Stomach (tissue), 9 donors: ENCODE measurements around the gene TWIST1. TPM values are rescaled to one million over a fixed set of nuclear protein-coding genes. Genes with fewer than 3 reads are reported as not detected.

Experiments used
- DNase-seq, 2 donors: peaks; one replicate each; pipeline versions ENCODE4 v3.0.0 to v3.0.0-alpha.2; 2013 to 2019
- H3K27ac ChIP-seq, 5 donors: fragments of 200-600 bp in 4 of 5; sonication (generic) in 4 of 5; one replicate each; pipeline ENCODE4 v1.5.1; 2013 to 2019; ENCODE audit warnings: mild to moderate bottlenecking in 1 of 5, moderate library complexity in 1 of 5
- H3K27me3 ChIP-seq, 3 donors: fragments of 200-600 bp; sonication (generic); one replicate each; pipeline ENCODE4 v1.5.1; 2017 to 2019; ENCODE audit warnings: mixed run types in 1 of 3
- H3K36me3 ChIP-seq, 4 donors: fragments of 200-600 bp; sonication (generic); 1 replicate in 3 of 4; 2 replicates in 1 of 4; pipeline ENCODE4 v1.5.1; 2016 to 2019
- H3K4me1 ChIP-seq, 4 donors: fragments of 200-600 bp; sonication (generic); one replicate each; pipeline ENCODE4 v1.5.1; 2016 to 2019
- H3K4me3 ChIP-seq, 4 donors: fragments of 200-600 bp; sonication (generic) in 3 of 4; one replicate each; pipeline ENCODE4 v1.5.1; 2016 to 2019; ENCODE audit warnings: mild to moderate bottlenecking in 1 of 4
- H3K9me3 ChIP-seq, 4 donors: fragments of 200-600 bp; sonication (generic); one replicate each; pipeline ENCODE4 v1.5.1; 2016 to 2019
- EP300 ChIP-seq: sonication (generic); formaldehyde crosslinking; IDR thresholded peaks from one replicate; pipeline ENCODE4 v1.6.1; 2017; ENCODE audit warnings: antibody characterized with exemption
- POLR2A ChIP-seq, 4 donors: fragments of 450-650 bp; IDR thresholded peaks; one replicate each; pipeline ENCODE4 v1.6.1; 2016; ENCODE audit warnings: antibody characterized with exemption in 4 of 4, control low read depth in 2 of 4, mild to moderate bottlenecking in 1 of 4, moderate library complexity in 1 of 4
- POLR2AphosphoS5 ChIP-seq, 3 donors: sonication (generic); formaldehyde crosslinking; IDR thresholded peaks; one replicate each; pipeline ENCODE4 v1.6.1; 2016; ENCODE audit warnings: antibody characterized with exemption in 3 of 3
- WGBS, 5 donors: extraction: QIAGEN DNeasy Blood & Tissue Kit in 3 of 5; methylation state at CpG; one replicate each; pipeline versions ENCODE4 v1.1.5 to v1.1.7; 2013 to 2018; 5-methylcytosine and 5-hydroxymethylcytosine counted together
- intact Hi-C: fragments of 100-400 bp; cut with DNase I; formaldehyde crosslinking; loops from one replicate; pipeline ENCODE4 v1.15.1; 2023; ENCODE audit warnings: low total_unique reads
- polyA plus RNA-seq, 3 donors: library from polyadenylated mRNA; stranded (reverse); fragments of 200-250 nt; gene quantifications; one replicate each; pipeline ENCODE4 v1.2.3, GENCODE V29; 2013
- total RNA-seq, 5 donors: library from RNA; depleted of rRNA; stranded (reverse); fragments of >200 nt; gene quantifications; one replicate each; pipeline versions ENCODE4 v1.1.0 to v1.2.3, GENCODE V29; 2014 to 2016
- TF ChIP-seq, protein P1 (sequence below), 7 experiments: fragments of 450-650 bp in 4 of 7; fragments of 200-600 bp in 3 of 7; sonication (generic) in 3 of 7; IDR thresholded peaks; one replicate each; pipeline ENCODE4 v1.5.1; 2016 to 2019; ENCODE audit warnings: antibody characterized with exemption in 7 of 7, control low read depth in 2 of 7, mild to moderate bottlenecking in 1 of 7
- donor health status: healthy with polysubstance abuse.
- donor health status: Bipolar disorder and iron deficiency.
- donor health status: healthy.

TWIST1 gene
- total and polyA plus RNA-seq, 8 donors: 0.58 to 169 (median 4.6) TPM; not detected in 1

- 16 to 34% (median 25%) methylated on average over 10 of the region's 10 CpGs for WGBS, 5 donors
- Histone ChIP-seq H3K27me3 (peaks cover 0 to 68% (median 51%) of the 10 kb centered on the region in 3 donors), H3K9me3 (no peaks in the 10 kb centered on the region), H3K4me3 (no peak overlapping the region), H3K4me1 (peaks cover 11 to 34% (median 27%) of the 10 kb centered on the region in 4 donors), H3K36me3 (no peaks in the 10 kb centered on the region), H3K27ac (no peak overlapping the region)
- DNase-seq: peak in 1 of 2 donors; percentile 15
- intact Hi-C loops: no loop called here
- TF ChIP-seq POLR2A (IDR thresholded peaks at IDR 0.05) (no peak), POLR2AphosphoS5 (IDR thresholded peaks at IDR 0.05) (no peak), EP300 (no peak)
- TF ChIP-seq, protein P1, sequence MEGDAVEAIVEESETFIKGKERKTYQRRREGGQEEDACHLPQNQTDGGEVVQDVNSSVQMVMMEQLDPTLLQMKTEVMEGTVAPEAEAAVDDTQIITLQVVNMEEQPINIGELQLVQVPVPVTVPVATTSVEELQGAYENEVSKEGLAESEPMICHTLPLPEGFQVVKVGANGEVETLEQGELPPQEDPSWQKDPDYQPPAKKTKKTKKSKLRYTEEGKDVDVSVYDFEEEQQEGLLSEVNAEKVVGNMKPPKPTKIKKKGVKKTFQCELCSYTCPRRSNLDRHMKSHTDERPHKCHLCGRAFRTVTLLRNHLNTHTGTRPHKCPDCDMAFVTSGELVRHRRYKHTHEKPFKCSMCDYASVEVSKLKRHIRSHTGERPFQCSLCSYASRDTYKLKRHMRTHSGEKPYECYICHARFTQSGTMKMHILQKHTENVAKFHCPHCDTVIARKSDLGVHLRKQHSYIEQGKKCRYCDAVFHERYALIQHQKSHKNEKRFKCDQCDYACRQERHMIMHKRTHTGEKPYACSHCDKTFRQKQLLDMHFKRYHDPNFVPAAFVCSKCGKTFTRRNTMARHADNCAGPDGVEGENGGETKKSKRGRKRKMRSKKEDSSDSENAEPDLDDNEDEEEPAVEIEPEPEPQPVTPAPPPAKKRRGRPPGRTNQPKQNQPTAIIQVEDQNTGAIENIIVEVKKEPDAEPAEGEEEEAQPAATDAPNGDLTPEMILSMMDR (IDR thresholded peaks at IDR 0.05): no peak
Observed at GRCh38 chr7:19119870-19120486, 2.5 kb upstream of the TWIST1 start.

GRCh38 chr7:19119372-19119771 lies 1.9 kb upstream of the TWIST1 start:
- WGBS, 5 donors: 23 to 35% (median 29%) methylated on average over 8 of the region's 8 CpGs
- no peaks in the 10 kb centered on the region for H3K9me3 ChIP-seq
- peaks cover 11 to 38% (median 27%) of the 10 kb centered on the region in 4 donors for H3K4me1 ChIP-seq
- DNase-seq: peak in 1 of 2 donors; percentile 4
- no peak overlapping the region for H3K4me3 ChIP-seq
- H3K27me3 ChIP-seq: peaks cover 0 to 74% (median 57%) of the 10 kb centered on the region in 3 donors
- intact Hi-C loops: no loop called here
- no peaks in the 10 kb centered on the region for H3K36me3 ChIP-seq
- no peak overlapping the region for H3K27ac ChIP-seq
- no peak for TF ChIP-seq POLR2A (IDR thresholded peaks at IDR 0.05)
- TF ChIP-seq EP300: no peak
- TF ChIP-seq, protein P1 (IDR thresholded peaks at IDR 0.05): no peak
- no peak for TF ChIP-seq POLR2AphosphoS5 (IDR thresholded peaks at IDR 0.05)

GRCh38 chr7:19118636-19119371 lies 1.4 kb upstream of the TWIST1 start:
- peak overlapping the region in 1 of 5 donors; percentile 84 for H3K27ac ChIP-seq
- intact Hi-C loops: no loop called here
- WGBS, 5 donors: 9 to 33% (median 13%) methylated on average over 15 to 28 of the region's 28 CpGs

More at GRCh38 chr7:19118636-19119371, 1.4 kb upstream of the TWIST1 start:
- H3K4me3 ChIP-seq: peak overlapping the region in 3 of 4 donors; percentile 63 to 70 (median 67)
- TF ChIP-seq POLR2A (IDR thresholded peaks at IDR 0.05) (no peak), EP300 (no peak), POLR2AphosphoS5 (IDR thresholded peaks at IDR 0.05) (no peak)
- TF ChIP-seq, protein P1 (IDR thresholded peaks at IDR 0.05): no peak
- peaks cover 0 to 79% (median 63%) of the 10 kb centered on the region in 3 donors for H3K27me3 ChIP-seq
- H3K36me3 ChIP-seq: no peaks in the 10 kb centered on the region
- H3K9me3 ChIP-seq: no peaks in the 10 kb centered on the region
- H3K4me1 ChIP-seq: peaks cover 11 to 38% (median 27%) of the 10 kb centered on the region in 4 donors
- DNase-seq: peak in 1 of 2 donors; percentile 28
